Natural killer cell (primary cell): Measurements from ENCODE around the gene CSNK2A1. TPM values are rescaled to one million over a fixed set of nuclear protein-coding genes. Genes with fewer than 3 reads are reported as not detected.

Experiments
- ATAC-seq, 3 donors: fragments of 150-1000 bp in 2 of 3; fragments of 200-7000 bp in 1 of 3; cut with Tn5 transposase; 1 replicate in 1 of 3; 2 replicates in 2 of 3; pipeline ENCODE4 v1.10.0; 2021; ENCODE audit warnings: mild to moderate bottlenecking in 2 of 3, moderate library complexity in 2 of 3
- DNase-seq, 2 donors: peaks; one replicate each; pipeline versions ENCODE4 v3.0.0 to v3.0.0-alpha.2; 2013 to 2021; ENCODE audit warnings: mixed read lengths in 1 of 2
- H3K27ac ChIP-seq: one replicate; pipeline ENCODE4 v1.5.1; 2013; ENCODE audit warnings: mild to moderate bottlenecking, low read length
- H3K27me3 ChIP-seq: one replicate; pipeline ENCODE4 v1.6.1; 2013; ENCODE audit warnings: low read length; ENCODE audit not compliant: control insufficient read depth, insufficient read depth
- H3K36me3 ChIP-seq: one replicate; pipeline ENCODE4 v1.6.1; 2013; ENCODE audit warnings: low read length; ENCODE audit not compliant: control insufficient read depth, insufficient read depth
- H3K4me1 ChIP-seq: one replicate; pipeline ENCODE4 v1.6.1; 2013; ENCODE audit warnings: low read length; ENCODE audit not compliant: control insufficient read depth, insufficient read depth
- H3K4me3 ChIP-seq: one replicate; pipeline ENCODE4 v1.5.1; 2013; ENCODE audit warnings: low read length
- H3K9me3 ChIP-seq: one replicate; pipeline ENCODE4 v1.6.1; 2013; ENCODE audit warnings: low read length; ENCODE audit not compliant: control insufficient read depth, insufficient read depth
- H3K27ac Mint-ChIP-seq, 2 donors: one replicate each; pipeline ENCODE4 v1.8.0; 2022; ENCODE audit warnings: mild to moderate bottlenecking in 2 of 2, mixed read lengths in 2 of 2, moderate library complexity in 1 of 2
- H3K27me3 Mint-ChIP-seq, 2 donors: one replicate each; pipeline ENCODE4 v1.8.0; 2022; ENCODE audit warnings: low read depth in 2 of 2, mixed read lengths in 2 of 2
- H3K36me3 Mint-ChIP-seq: one replicate; pipeline ENCODE4 v1.8.0; 2022; ENCODE audit warnings: mixed read lengths
- H3K4me1 Mint-ChIP-seq, 2 donors: one replicate each; pipeline ENCODE4 v1.8.0; 2022; ENCODE audit warnings: mixed read lengths in 2 of 2
- H3K4me3 Mint-ChIP-seq: one replicate; pipeline ENCODE4 v1.8.0; 2022; ENCODE audit warnings: mild to moderate bottlenecking, moderate library complexity, mixed read lengths
- H3K9me3 Mint-ChIP-seq, 2 donors: one replicate each; pipeline ENCODE4 v1.8.0; 2022; ENCODE audit warnings: mixed read lengths in 2 of 2
- CTCF ChIP-seq: fragments of 200-600 bp; IDR thresholded peaks from one replicate; pipeline ENCODE4 v1.8.0; 2022; ENCODE audit warnings: antibody characterized with exemption
- WGBS: methylation state at CpG from one replicate; pipeline ENCODE4 v1.1.7; 2013; ENCODE audit warnings: missing lambda C conversion rate; ENCODE audit not compliant: insufficient coverage; 5-methylcytosine and 5-hydroxymethylcytosine counted together
- intact Hi-C: fragments of 100-400 bp; cut with micrococcal nuclease; formaldehyde crosslinking; loops from one replicate; pipeline ENCODE4 v1.14.2; 2022
- total RNA-seq, 4 donors: library from RNA; stranded (reverse); fragments of 120-200 nt in 1 of 4; gene quantifications; one replicate each; pipeline versions ENCODE4 v1.2.3 to v1.2.4, GENCODE V29; 2013 to 2022

CSNK2A1 gene
- total RNA-seq, 3 donors from 2014 or later (not counting 1 experiment from before 2014, with no cell fraction given) = 88.8 to 92.6 (median 88.9) TPM

- Histone ChIP-seq H3K4me3 (no peak overlapping the region), H3K36me3 (peaks cover 62% of the 10 kb centered on the region), H3K4me1 (no peaks in the 10 kb centered on the region), H3K9me3 (no peaks in the 10 kb centered on the region), H3K27ac (no peak overlapping the region), H3K27me3 (no peaks in the 10 kb centered on the region)
- Mint-ChIP-seq H3K27ac (no peak overlapping the region), H3K36me3 (no peaks in the 10 kb centered on the region), H3K27me3 (no peaks in the 10 kb centered on the region), H3K4me1 (peaks cover 6 to 13% of the 10 kb centered on the region in 2 donors), H3K9me3 (no peaks in the 10 kb centered on the region), H3K4me3 (no peak overlapping the region)
- ATAC-seq = no peak
- intact Hi-C loops = no loop called here
- DNase-seq = no peak
- 100% methylated on average over 1 of the region's 2 CpGs for WGBS
- no peak for TF ChIP-seq CTCF
These were observed 117.0 kb downstream of the CSNK2A1 start for GRCh38 chr20:426566-426965.

Other genes starting within 250 kb of the CSNK2A1 start
- gene ZCCHC3, start 246.2 kb downstream of the CSNK2A1 start, total RNA-seq = 10 to 100 TPM; 19.2 to 24.0 (median 20.6) TPM
- gene SOX12, start 218.2 kb downstream of the CSNK2A1 start, total RNA-seq = 1 to 10 TPM; 2.3 to 4.6 (median 2.9) TPM
- 1 to 10 TPM; 6.6 to 9.3 (median 8.4) TPM for gene NRSN2, start 196.7 kb downstream of the CSNK2A1 start, total RNA-seq
- 1 to 10 TPM; 4.0 to 8.9 (median 7.7) TPM for gene TRIB3, start 163.0 kb downstream of the CSNK2A1 start, total RNA-seq
- gene RBCK1, start 135.5 kb downstream of the CSNK2A1 start, total RNA-seq = 100 to 1,000 TPM; 102 to 131 (median 104) TPM
- 10 to 100 TPM; 32.5 to 47.6 (median 44.2) TPM for gene TBC1D20, start 81.3 kb downstream of the CSNK2A1 start, total RNA-seq
- gene TCF15, start 66.5 kb upstream of the CSNK2A1 start, total RNA-seq = under 1 TPM in 1 of 3 donors, not detected in 2; 0.32 TPM
- gene SRXN1, start 109.4 kb upstream of the CSNK2A1 start, total RNA-seq = 10 to 100 TPM in 2 of 3 donors, 1 to 10 TPM in 1; 9.1 to 16.7 (median 11.6) TPM
- not detected for gene SCRT2, start 132.0 kb upstream of the CSNK2A1 start, total RNA-seq
- not detected for gene SLC52A3, start 224.7 kb upstream of the CSNK2A1 start, total RNA-seq